ENCODE measurements around the gene ST8SIA5. TPM values are rescaled to one million over a fixed set of nuclear protein-coding genes. Genes with fewer than 3 reads are reported as not detected.

Gene ST8SIA5

DNA sequence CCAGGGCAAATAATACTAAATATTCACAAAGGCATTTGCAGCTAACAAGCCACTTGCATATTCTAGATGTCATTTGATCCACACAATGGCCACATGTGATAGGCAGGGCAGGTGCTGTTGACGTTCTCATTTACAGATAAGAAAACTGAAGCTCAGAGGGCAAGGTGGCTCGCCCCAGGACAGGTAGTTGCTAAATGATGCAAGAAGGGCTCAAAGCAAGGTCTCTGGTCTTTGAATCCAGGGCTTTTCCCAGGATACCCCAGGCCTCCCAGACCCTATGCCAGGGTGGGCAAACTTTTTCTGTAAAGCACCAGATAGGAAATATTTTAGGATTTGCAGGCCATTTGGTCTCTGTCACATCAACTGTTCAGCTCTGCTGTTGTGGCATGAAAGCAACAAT lies 135.0 kb downstream of the ST8SIA5 start:
- Histone ChIP-seq H2AFZ (ENCODE audit: low read length) (no peak overlapping the region), H3K4ac (ENCODE audit: low read length) (no peak overlapping the region), H3K4me1 (ENCODE audit: control insufficient read depth in 2 of 2, insufficient read depth in 1 of 2, low read depth in 1 of 2, low read length in 2 of 2) (peaks cover 2 to 4% of the 10 kb centered on the region in 2 donors), H2BK120ac (ENCODE audit: low read depth, low read length) (no peak overlapping the region), H3K4me2 (ENCODE audit: insufficient read depth, low read length, poor library complexity, severe bottlenecking) (no peak overlapping the region), H3K23ac (ENCODE audit: low read depth, low read length, poor library complexity) (no peak overlapping the region), H3K9ac (ENCODE audit: low read depth, low read length, poor library complexity) (no peak overlapping the region), H2AK5ac (ENCODE audit: low read depth, low read length) (no peak overlapping the region), H3K27ac (replicated peaks; ENCODE audit: low read length) (no peak overlapping the region), H2BK5ac (ENCODE audit: low read length) (no peak overlapping the region), H4K8ac (ENCODE audit: low read depth, low read length) (no peak overlapping the region), H3K79me1 (ENCODE audit: low read depth, low read length) (no peaks in the 10 kb centered on the region), H3K9me3 (replicated peaks in 1 of 2; ENCODE audit: control insufficient read depth in 2 of 2, insufficient read depth in 1 of 2, low read depth in 1 of 2, low read length in 2 of 2) (no peaks in the 10 kb centered on the region), H2BK12ac (ENCODE audit: low read length) (no peak overlapping the region), H4K91ac (ENCODE audit: low read depth, low read length, poor library complexity) (no peak overlapping the region), H2BK15ac (ENCODE audit: low read length) (no peak overlapping the region), H3K36me3 (replicated peaks in 1 of 2; ENCODE audit: control insufficient read depth in 2 of 2, insufficient read depth in 2 of 2, low read length in 2 of 2) (no peaks in the 10 kb centered on the region), H3K18ac (ENCODE audit: low read length) (no peak overlapping the region), H3K14ac (ENCODE audit: low read length) (no peak overlapping the region), H3K4me3 (ENCODE audit: low read length in 2 of 2) (no peak overlapping the region), H3K27me3 (ENCODE audit: control insufficient read depth in 3 of 3, insufficient read depth in 3 of 3, low read depth in 1 of 3, low read length in 3 of 3) (no peaks in the 10 kb centered on the region)
- WGBS, 2 donors (ENCODE audit: extremely low coverage in 2 of 2, insufficient read length in 2 of 2, insufficient replicate concordance in 1 of 2): no CpG with 5 or more reads among the region's 2 CpGs
- no peak for DNase-seq (ENCODE audit: low spot score)

GRCh38 chr18:46621111-46621766 lies 135.6 kb downstream of the ST8SIA5 start:
- no peak overlapping the region for H3K9ac ChIP-seq (ENCODE audit: low read depth, low read length, poor library complexity)
- H3K27me3 ChIP-seq (ENCODE audit: control insufficient read depth in 3 of 3, insufficient read depth in 3 of 3, low read depth in 1 of 3, low read length in 3 of 3): no peaks in the 10 kb centered on the region
- no peaks in the 10 kb centered on the region for H3K36me3 ChIP-seq (replicated peaks in 1 of 2; ENCODE audit: control insufficient read depth in 2 of 2, insufficient read depth in 2 of 2, low read length in 2 of 2)
- no peak overlapping the region for H3K4me3 ChIP-seq (ENCODE audit: low read length in 2 of 2)
- H3K4ac ChIP-seq (ENCODE audit: low read length): no peak overlapping the region
- H3K79me1 ChIP-seq (ENCODE audit: low read depth, low read length): no peaks in the 10 kb centered on the region
- no peak overlapping the region for H3K27ac ChIP-seq (replicated peaks; ENCODE audit: low read length)
- peaks cover 2 to 4% of the 10 kb centered on the region in 2 donors for H3K4me1 ChIP-seq (ENCODE audit: control insufficient read depth in 2 of 2, insufficient read depth in 1 of 2, low read depth in 1 of 2, low read length in 2 of 2)
- H2BK15ac ChIP-seq (ENCODE audit: low read length): no peak overlapping the region
- H3K9me3 ChIP-seq (replicated peaks in 1 of 2; ENCODE audit: control insufficient read depth in 2 of 2, insufficient read depth in 1 of 2, low read depth in 1 of 2, low read length in 2 of 2): no peaks in the 10 kb centered on the region
- no peak overlapping the region for H3K18ac ChIP-seq (ENCODE audit: low read length)
- no peak overlapping the region for H2BK5ac ChIP-seq (ENCODE audit: low read length)
- no peak overlapping the region for H4K8ac ChIP-seq (ENCODE audit: low read depth, low read length)
- WGBS, 2 donors (ENCODE audit: extremely low coverage in 2 of 2, insufficient read length in 2 of 2, insufficient replicate concordance in 1 of 2): no CpG with 5 or more reads among the region's 6 CpGs
- H3K4me2 ChIP-seq (ENCODE audit: insufficient read depth, low read length, poor library complexity, severe bottlenecking): no peak overlapping the region
- no peak overlapping the region for H2BK12ac ChIP-seq (ENCODE audit: low read length)
- DNase-seq (ENCODE audit: low spot score): no peak
- H2AFZ ChIP-seq (ENCODE audit: low read length): no peak overlapping the region
- no peak overlapping the region for H3K14ac ChIP-seq (ENCODE audit: low read length)
- no peak overlapping the region for H2BK120ac ChIP-seq (ENCODE audit: low read depth, low read length)
- H4K91ac ChIP-seq (ENCODE audit: low read depth, low read length, poor library complexity): no peak overlapping the region
- no peak overlapping the region for H2AK5ac ChIP-seq (ENCODE audit: low read depth, low read length)
- no peak overlapping the region for H3K23ac ChIP-seq (ENCODE audit: low read depth, low read length, poor library complexity)

GRCh38 chr18:46619559-46619958 lies 137.3 kb downstream of the ST8SIA5 start:
- Histone ChIP-seq H3K14ac (ENCODE audit: low read length) (no peak overlapping the region), H3K23ac (ENCODE audit: low read depth, low read length, poor library complexity) (no peak overlapping the region), H3K79me1 (ENCODE audit: low read depth, low read length) (no peaks in the 10 kb centered on the region), H4K8ac (ENCODE audit: low read depth, low read length) (no peak overlapping the region), H2AK5ac (ENCODE audit: low read depth, low read length) (no peak overlapping the region), H3K4me2 (ENCODE audit: insufficient read depth, low read length, poor library complexity, severe bottlenecking) (no peak overlapping the region), H3K27me3 (ENCODE audit: control insufficient read depth in 3 of 3, insufficient read depth in 3 of 3, low read depth in 1 of 3, low read length in 3 of 3) (no peaks in the 10 kb centered on the region), H2BK5ac (ENCODE audit: low read length) (no peak overlapping the region), H4K91ac (ENCODE audit: low read depth, low read length, poor library complexity) (no peak overlapping the region), H3K9ac (ENCODE audit: low read depth, low read length, poor library complexity) (no peak overlapping the region), H3K4me1 (ENCODE audit: control insufficient read depth in 2 of 2, insufficient read depth in 1 of 2, low read depth in 1 of 2, low read length in 2 of 2) (peaks cover 2 to 4% of the 10 kb centered on the region in 2 donors), H3K36me3 (replicated peaks in 1 of 2; ENCODE audit: control insufficient read depth in 2 of 2, insufficient read depth in 2 of 2, low read length in 2 of 2) (no peaks in the 10 kb centered on the region), H3K4ac (ENCODE audit: low read length) (no peak overlapping the region), H3K27ac (replicated peaks; ENCODE audit: low read length) (no peak overlapping the region), H2AFZ (ENCODE audit: low read length) (no peak overlapping the region), H2BK12ac (ENCODE audit: low read length) (no peak overlapping the region), H2BK120ac (ENCODE audit: low read depth, low read length) (no peak overlapping the region), H3K18ac (ENCODE audit: low read length) (no peak overlapping the region), H2BK15ac (ENCODE audit: low read length) (no peak overlapping the region), H3K9me3 (replicated peaks in 1 of 2; ENCODE audit: control insufficient read depth in 2 of 2, insufficient read depth in 1 of 2, low read depth in 1 of 2, low read length in 2 of 2) (no peaks in the 10 kb centered on the region), H3K4me3 (ENCODE audit: low read length in 2 of 2) (no peak overlapping the region)
- DNase-seq (ENCODE audit: low spot score): no peak
- WGBS, 2 donors (ENCODE audit: extremely low coverage in 2 of 2, insufficient read length in 2 of 2, insufficient replicate concordance in 1 of 2): no CpG with 5 or more reads among the region's 3 CpGs

Small RNA genes within 50 kb of the gene (small RNA-seq; reads per million reads assigned to genes)
- gene AC090311.1 (ENCODE audit: insufficient read depth): not detected
